HEK293 (cell line): ENCODE data around the gene TMEFF1.

Experiments used
- KLF1 ChIP-seq: fragments of 450-650 bp; formaldehyde crosslinking; IDR thresholded peaks from 2 replicates; pipeline ENCODE4 v1.5.1; 2016; ENCODE audit warnings: missing biosample characterization, missing genetic modification characterization
- PRDM1 ChIP-seq: fragments of 450-650 bp; formaldehyde crosslinking; IDR thresholded peaks from 2 replicates; pipeline ENCODE4; 2016; ENCODE audit warnings: missing biosample characterization, missing genetic modification characterization
- ZNF2 ChIP-seq: fragments of 450-650 bp; formaldehyde crosslinking; IDR thresholded peaks from 2 replicates; pipeline ENCODE4 v1.5.1; 2016; ENCODE audit warnings: missing biosample characterization, missing genetic modification characterization
- ZNF274 ChIP-seq, 2 experiments: fragments of 200-500 bp in 1 of 2; fragments of 450-650 bp in 1 of 2; sonication (Bioruptor generic) in 1 of 2; formaldehyde crosslinking in 1 of 2; IDR thresholded peaks; 2 replicates each; pipeline versions ENCODE4 v1.5.1 to v1.6.1; 2014 to 2016; ENCODE audit warnings: borderline replicate concordance in 1 of 2, inconsistent platforms in 1 of 2, low read length in 1 of 2, missing biosample characterization in 1 of 2, missing genetic modification characterization in 1 of 2
- ZNF433 ChIP-seq: fragments of 450-650 bp; formaldehyde crosslinking; IDR thresholded peaks from 2 replicates; pipeline ENCODE4 v1.5.1; 2016; ENCODE audit warnings: missing biosample characterization, missing genetic modification characterization, low read depth
- ZNF629 ChIP-seq: fragments of 450-650 bp; formaldehyde crosslinking; IDR thresholded peaks from 2 replicates; pipeline ENCODE4 v1.5.1; 2017; ENCODE audit warnings: missing biosample characterization, missing genetic modification characterization
- TF ChIP-seq, protein P1 (sequence below): fragments of 450-650 bp; formaldehyde crosslinking; IDR thresholded peaks from 2 replicates; pipeline ENCODE4 v1.5.1; 2016; ENCODE audit warnings: missing biosample characterization, missing genetic modification characterization

DNA sequence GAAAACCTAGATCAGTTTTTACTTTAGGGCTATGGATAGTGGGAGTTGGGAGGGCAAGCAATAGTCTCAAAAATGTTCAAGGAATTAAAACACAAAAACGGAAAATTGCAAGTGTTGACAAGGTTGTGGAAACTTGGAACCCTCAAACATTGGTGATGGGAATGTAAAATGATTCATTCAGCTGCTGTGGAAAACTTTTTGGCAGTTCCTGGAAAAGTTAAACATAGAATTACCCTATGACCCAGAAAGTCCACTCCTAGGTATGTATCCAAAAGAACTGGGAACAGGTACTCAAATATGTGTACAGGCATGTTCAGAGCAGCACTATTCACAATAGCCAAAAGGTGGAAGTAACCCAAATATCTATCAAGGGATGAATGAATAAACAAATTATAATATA is 47.2 kb upstream of the TMEFF1 start:
- TF ChIP-seq, protein P1, sequence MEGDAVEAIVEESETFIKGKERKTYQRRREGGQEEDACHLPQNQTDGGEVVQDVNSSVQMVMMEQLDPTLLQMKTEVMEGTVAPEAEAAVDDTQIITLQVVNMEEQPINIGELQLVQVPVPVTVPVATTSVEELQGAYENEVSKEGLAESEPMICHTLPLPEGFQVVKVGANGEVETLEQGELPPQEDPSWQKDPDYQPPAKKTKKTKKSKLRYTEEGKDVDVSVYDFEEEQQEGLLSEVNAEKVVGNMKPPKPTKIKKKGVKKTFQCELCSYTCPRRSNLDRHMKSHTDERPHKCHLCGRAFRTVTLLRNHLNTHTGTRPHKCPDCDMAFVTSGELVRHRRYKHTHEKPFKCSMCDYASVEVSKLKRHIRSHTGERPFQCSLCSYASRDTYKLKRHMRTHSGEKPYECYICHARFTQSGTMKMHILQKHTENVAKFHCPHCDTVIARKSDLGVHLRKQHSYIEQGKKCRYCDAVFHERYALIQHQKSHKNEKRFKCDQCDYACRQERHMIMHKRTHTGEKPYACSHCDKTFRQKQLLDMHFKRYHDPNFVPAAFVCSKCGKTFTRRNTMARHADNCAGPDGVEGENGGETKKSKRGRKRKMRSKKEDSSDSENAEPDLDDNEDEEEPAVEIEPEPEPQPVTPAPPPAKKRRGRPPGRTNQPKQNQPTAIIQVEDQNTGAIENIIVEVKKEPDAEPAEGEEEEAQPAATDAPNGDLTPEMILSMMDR (tag by site-specific recombination): no peak
- no peak for TF ChIP-seq ZNF2 (tag by site-specific recombination)
- no peak for TF ChIP-seq PRDM1 (tag by site-specific recombination)
- TF ChIP-seq KLF1 (tag by site-specific recombination): no peak
- no peak for TF ChIP-seq ZNF433 (tag by site-specific recombination)
- no peak for TF ChIP-seq ZNF274 (IDR thresholded peaks at IDR 0.05; ENCODE audit: low read length)
- TF ChIP-seq ZNF274 (tag by site-specific recombination; IDR thresholded peaks at IDR 0.05; ENCODE audit: borderline replicate concordance): no peak
- TF ChIP-seq ZNF629: no peak
